Neural progenitor cell (in vitro differentiated cells): ENCODE measurements around the gene GLIPR2.

Experiments
- EZH2 ChIP-seq: fragments of 200-600 bp; sonication (generic); IDR thresholded peaks from 2 replicates; pipeline ENCODE4 v1.6.1; 2017; ENCODE audit warnings: antibody characterized with exemption, mild to moderate bottlenecking, moderate library complexity
- TF ChIP-seq, protein P1 (sequence below): fragments of 200-600 bp; sonication (generic); IDR thresholded peaks from 2 replicates; pipeline ENCODE4 v1.5.1; 2017; ENCODE audit warnings: antibody characterized with exemption, mild to moderate bottlenecking

DNA sequence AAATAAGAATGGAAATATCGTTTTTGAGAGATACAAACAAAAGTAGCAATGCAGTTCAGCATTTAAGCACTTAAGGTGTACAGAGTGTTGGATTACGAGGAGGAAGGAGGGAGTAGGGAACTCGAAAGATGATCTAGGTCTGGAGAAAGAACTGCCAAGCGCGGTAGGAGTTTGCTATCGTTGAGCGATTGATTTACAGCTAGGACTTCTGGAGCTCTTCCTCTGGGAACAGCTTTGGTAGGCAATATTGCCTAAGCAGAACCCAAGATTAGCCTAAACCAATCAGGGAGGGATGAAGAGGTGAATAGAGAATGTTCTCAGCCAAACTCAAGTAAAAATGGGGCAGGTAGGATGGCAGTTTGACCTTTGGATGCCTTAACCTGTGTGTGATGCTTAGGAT is 55.2 kb downstream of the GLIPR2 start:
- TF ChIP-seq, protein P1, sequence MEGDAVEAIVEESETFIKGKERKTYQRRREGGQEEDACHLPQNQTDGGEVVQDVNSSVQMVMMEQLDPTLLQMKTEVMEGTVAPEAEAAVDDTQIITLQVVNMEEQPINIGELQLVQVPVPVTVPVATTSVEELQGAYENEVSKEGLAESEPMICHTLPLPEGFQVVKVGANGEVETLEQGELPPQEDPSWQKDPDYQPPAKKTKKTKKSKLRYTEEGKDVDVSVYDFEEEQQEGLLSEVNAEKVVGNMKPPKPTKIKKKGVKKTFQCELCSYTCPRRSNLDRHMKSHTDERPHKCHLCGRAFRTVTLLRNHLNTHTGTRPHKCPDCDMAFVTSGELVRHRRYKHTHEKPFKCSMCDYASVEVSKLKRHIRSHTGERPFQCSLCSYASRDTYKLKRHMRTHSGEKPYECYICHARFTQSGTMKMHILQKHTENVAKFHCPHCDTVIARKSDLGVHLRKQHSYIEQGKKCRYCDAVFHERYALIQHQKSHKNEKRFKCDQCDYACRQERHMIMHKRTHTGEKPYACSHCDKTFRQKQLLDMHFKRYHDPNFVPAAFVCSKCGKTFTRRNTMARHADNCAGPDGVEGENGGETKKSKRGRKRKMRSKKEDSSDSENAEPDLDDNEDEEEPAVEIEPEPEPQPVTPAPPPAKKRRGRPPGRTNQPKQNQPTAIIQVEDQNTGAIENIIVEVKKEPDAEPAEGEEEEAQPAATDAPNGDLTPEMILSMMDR, result no peak
- TF ChIP-seq EZH2, result no peak
